GM12878 (cell line): Measurements from ENCODE around the gene TMEM254. TPM values are rescaled to one million over a fixed set of nuclear protein-coding genes. Genes with fewer than 3 reads are reported as not detected.
A peak's percentile ranks its signal among the peaks of the same experiment; 100 is the strongest.

Source experiments
- ATAC-seq: fragments of 200-7000 bp; cut with Tn5 transposase; 3 replicates; pipeline ENCODE4 v1.9.1; 2020; ENCODE audit warnings: mild to moderate bottlenecking, moderate library complexity
- BruUV-seq: library from RNA; stranded (reverse); fragments of 400-500 nt; replicated peaks from 2 replicates; lab custom pipeline; 2021; lab: Mats Ljungman, UMichigan
- CTCF ChIA-PET: fragments of 300-600 bp; sonication (Branson Sonifier 250); formaldehyde crosslinking; extraction: SDS; loops from one replicate; lab custom pipeline; 2021; ENCODE audit warnings: inconsistent platforms; lab: Yijun Ruan, JAX
- POLR2A ChIA-PET: fragments of 350-600 bp; formaldehyde crosslinking; extraction: SDS; loops from one replicate; lab custom pipeline; 2021; ENCODE audit warnings: inconsistent platforms; lab: Charles Lee
- RAD21 ChIA-PET: fragments of 300-600 bp; sonication (Branson Sonifier 250); formaldehyde crosslinking; loops from one replicate; lab custom pipeline; 2023; ENCODE audit warnings: antibody characterized with exemption; ENCODE audit not compliant: unreplicated experiment; lab: Charles Lee
- SMC1A ChIA-PET: fragments of 300-600 bp; sonication (Branson Sonifier 250); formaldehyde crosslinking; loops from one replicate; lab custom pipeline; 2023; ENCODE audit not compliant: unreplicated experiment, uncharacterized antibody; lab: Charles Lee
- DNase-seq: peaks from one replicate; pipeline ENCODE4 v3.0.0-alpha.2; 2011; ENCODE audit warnings: low read depth, low spot score
- FAIRE-seq: peaks from 3 replicates; lab custom pipeline; 2011; peaks lifted over from hg19 to GRCh38; lab: Jason Lieb, UNC
- H2AFZ ChIP-seq: 2 replicates; pipeline ENCODE4 v1.6.0; 2011; ENCODE audit warnings: low read depth, low read length, control low read depth; ENCODE audit not compliant: control insufficient read depth
- H3K27ac ChIP-seq: 2 replicates; pipeline ENCODE4 v1.5.1; 2011; ENCODE audit warnings: control low read depth; ENCODE audit not compliant: control insufficient read depth, insufficient read depth
- H3K27me3 ChIP-seq, 2 experiments: replicated peaks in 1 of 2; 2 replicates each; pipeline versions ENCODE4 v1.6.0 to v1.6.1; 2011; ENCODE audit warnings: low read length in 1 of 2; ENCODE audit not compliant: control insufficient read depth in 2 of 2, insufficient read depth in 2 of 2
- H3K36me3 ChIP-seq, 2 experiments: 2 replicates each; pipeline ENCODE4 v1.5.1; 2011; ENCODE audit warnings: low read length in 1 of 2; ENCODE audit not compliant: control insufficient read depth in 2 of 2, insufficient read depth in 2 of 2
- H3K4me1 ChIP-seq: 2 replicates; pipeline ENCODE4 v1.6.1; 2011; ENCODE audit warnings: mild to moderate bottlenecking, low read length, moderate library complexity, mixed read lengths; ENCODE audit not compliant: control insufficient read depth, insufficient read depth
- H3K4me2 ChIP-seq: 2 replicates; pipeline ENCODE4 v1.6.0; 2011; ENCODE audit warnings: control low read depth; ENCODE audit not compliant: control insufficient read depth, insufficient read depth
- H3K4me3 ChIP-seq: fragments of 200-600 bp; sonication (generic); 2 replicates; pipeline ENCODE4 v1.5.1; 2016
- H3K79me2 ChIP-seq: 2 replicates; pipeline ENCODE4 v1.6.0; 2011; ENCODE audit warnings: low read length; ENCODE audit not compliant: control insufficient read depth, insufficient read depth
- H3K9ac ChIP-seq: 2 replicates; pipeline ENCODE4 v1.8.0; 2011; ENCODE audit warnings: low read length, control low read depth, mixed read lengths; ENCODE audit not compliant: control insufficient read depth, insufficient read depth
- H3K9me3 ChIP-seq: replicated peaks from 3 replicates; pipeline ENCODE4 v1.5.1; 2011; ENCODE audit warnings: mild to moderate bottlenecking, low read length; ENCODE audit not compliant: control insufficient read depth, insufficient read depth
- H4K20me1 ChIP-seq: 2 replicates; pipeline ENCODE4 v1.6.0; 2011; ENCODE audit not compliant: control insufficient read depth, insufficient read depth
- CTCF ChIP-seq, 3 experiments: IDR thresholded peaks in 2 of 3; conservative IDR thresholded peaks in 1 of 3; 2 replicates each; pipeline ENCODE4 v1.5.1; 2011; ENCODE audit warnings: low read depth in 3 of 3, low read length in 3 of 3, mild to moderate bottlenecking in 3 of 3, control low read depth in 2 of 3, moderate library complexity in 2 of 3, inconsistent platforms in 1 of 3, mixed read lengths in 1 of 3; ENCODE audit not compliant: control insufficient read depth in 2 of 3, insufficient read depth in 1 of 3; ENCODE audit errors: extremely low read depth in 1 of 3
- MYB ChIP-seq: fragments of 150-350 bp; IDR thresholded peaks from 2 replicates; pipeline ENCODE4 v1.6.1; 2014; ENCODE audit warnings: mild to moderate bottlenecking, low read depth, low read length, borderline replicate concordance
- RAD21 ChIP-seq: IDR thresholded peaks from 2 replicates; pipeline ENCODE4 v1.6.1; 2011; ENCODE audit warnings: mild to moderate bottlenecking, low read depth, low read length, moderate library complexity; ENCODE audit not compliant: insufficient read depth
- SMC3 ChIP-seq: IDR thresholded peaks from 2 replicates; pipeline ENCODE4 v1.6.1; 2011; ENCODE audit warnings: low read length, improper control_type of control experiment, borderline replicate concordance
- YY1 ChIP-seq: IDR thresholded peaks from 2 replicates; pipeline ENCODE4 v1.6.1; 2011; ENCODE audit warnings: low read depth, mild to moderate bottlenecking, low read length
- WGBS: methylation state at CpG from one replicate; pipeline ENCODE4 v1.1.6; 2016; ENCODE audit warnings: low lambda C conversion rate; ENCODE audit not compliant: insufficient replicate concordance, insufficient coverage; ENCODE audit errors: missing lambda C conversion rate; 5-methylcytosine and 5-hydroxymethylcytosine counted together
- in situ Hi-C: fragments of 300-500 bp; cut with MboI; formaldehyde crosslinking; loops from 9 replicates; pipeline ENCODE4 v1.14.3; 2018; ENCODE audit warnings: mixed read lengths
- intact Hi-C: fragments of 100-400 bp; cut with micrococcal nuclease; formaldehyde crosslinking; loops from one replicate; pipeline ENCODE4 v1.14.2; 2022; ENCODE audit not compliant: unreplicated experiment
- polyA plus RNA-seq, 11 experiments: library from polyadenylated mRNA; depleted of rRNA in 4 of 11; unstranded in 6 of 11; stranded (reverse) in 5 of 11; fragments of >200 nt; fragmentation: Nextera tagmentation in 4 of 11; fragmentation: Illumina TruSeq in 1 of 11; extraction: Ambion mirVana in 4 of 11; extraction: Trizol in 1 of 11; gene quantifications; 1 replicate in 1 of 11; 2 replicates in 10 of 11; pipeline versions ENCODE4 v1.2.1 to v1.2.3, GENCODE V29; 2011 to 2016; ENCODE audit warnings: inconsistent platforms in 2 of 11, missing spikeins in 2 of 11, low read depth in 1 of 11
- total RNA-seq, 4 experiments: library from RNA; depleted of rRNA in 3 of 4; stranded (reverse); fragments of >200 nt in 3 of 4; fragmentation: Illumina TruSeq in 1 of 4; extraction: Trizol in 1 of 4; gene quantifications; 2 replicates each; pipeline versions ENCODE4 v1.2.1 to v1.2.3, GENCODE V29; 2013 to 2021

The TMEM254 gene
- total and polyA plus RNA-seq, 10 of the 15 experiments (the other 5 are each of a cell fraction or from before 2014, with no cell fraction given), result 5.6 to 29.0 (median 13.1) TPM

GRCh38 chr10:80046629-80047441, 31.6 kb upstream of the TMEM254 start:
- no peak overlapping the region for H3K4me3 ChIP-seq
- DNase-seq, result no peak
- no peak overlapping the region for H3K27ac ChIP-seq
- no peaks in the 10 kb centered on the region for H3K36me3 ChIP-seq
- H3K9ac ChIP-seq, result no peak overlapping the region
- H3K79me2 ChIP-seq, result no peaks in the 10 kb centered on the region
- no peaks in the 10 kb centered on the region for H3K9me3 ChIP-seq
- no peak overlapping the region for H3K4me2 ChIP-seq
- peak; percentile 97 for ATAC-seq
- SMC1A ChIA-PET, result interaction anchor here (1.1 kb wide), 1 partner anchor 32 kb away, joined by 3 read pairs; the partner anchor contains the start of gene TMEM254
- intact Hi-C loops, result loop anchor here (5.0 kb wide), 2 partner anchors 485 to 510 kb away; partner anchors contain the start of gene SFTPA2
- BruUV-seq, result no TSS peak
- H4K20me1 ChIP-seq, result no peaks in the 10 kb centered on the region
- CTCF ChIA-PET, result interaction anchor here (0.6 to 3.2 kb wide), 19 partner anchors 12 to 509 kb away, joined by 3 to 16 read pairs (median 3); no protein-coding TSS in a partner anchor
- H3K27me3 ChIP-seq, result no peaks in the 10 kb centered on the region; a peak in 1 of 4 replicates
- RAD21 ChIA-PET, result no interaction called here
- 24% methylated on average over 10 of the region's 10 CpGs for WGBS
- H3K4me1 ChIP-seq, result no peaks in the 10 kb centered on the region
- TF ChIP-seq MYB, result no peak
- TF ChIP-seq RAD21, result peak; percentile 69
- peak; percentile 83 to 94 (median 93) for TF ChIP-seq CTCF (IDR thresholded peaks at IDR 0.05 in 2 of 3, conservative IDR thresholded peaks at IDR 0.05 in 1 of 3; ENCODE audit: control insufficient read depth in 2 of 3, extremely low read depth in 1 of 3, insufficient read depth in 1 of 3, low read depth in 3 of 3, low read length in 3 of 3)
- TF ChIP-seq SMC3, result peak; percentile 81
- TF ChIP-seq YY1, result peak; percentile 65; the same call in 1 of the 2 replicates
- H2AFZ ChIP-seq, result no peak overlapping the region
- peak; percentile 44 for FAIRE-seq
- in situ Hi-C loops, result loop anchor here (10.0 kb wide), 1 partner anchor 512 kb away; no protein-coding TSS in a partner anchor
- POLR2A ChIA-PET, result no interaction called here
